ENCODE results near the gene DRD4. TPM values are rescaled to one million over a fixed set of nuclear protein-coding genes. Genes with fewer than 3 reads are reported as not detected.

DRD4 gene
- total and polyA plus RNA-seq, 7 donors, result 0.28 to 2.2 (median 0.41) TPM; not detected in 4

GRCh38 chr11:614623-615503 lies 22.2 kb upstream of the DRD4 start:
- peak; percentile 68 for DNase-seq
- Histone ChIP-seq H3K27ac (peak overlapping the region; percentile 82 to 95 (median 87)), H3K4me1 (peaks cover 0 to 33% (median 27%) of the 10 kb centered on the region in 4 donors), H3K27me3 (no peaks in the 10 kb centered on the region), H3K4me3 (peak overlapping the region; percentile 61 to 72 (median 66)), H3K9me3 (no peaks in the 10 kb centered on the region), H3K36me3 (peaks cover 21 to 51% (median 33%) of the 10 kb centered on the region in 4 donors)
- no peak for TF ChIP-seq CTCF (IDR thresholded peaks at IDR 0.05)
- no peak for TF ChIP-seq EP300 (IDR thresholded peaks at IDR 0.05)
- TF ChIP-seq POLR2AphosphoS5 (IDR thresholded peaks at IDR 0.05), result no peak
- TF ChIP-seq POLR2A (IDR thresholded peaks at IDR 0.05), result no peak
- intact Hi-C loops (cut with DNase I), result loop anchor here (5.0 kb wide), 1 partner anchor 38 kb away; the partner anchor contains the start of gene PHRF1
- WGBS, 2 donors, result 25 to 63% methylated on average over 68 of the region's 68 CpGs

GRCh38 chr11:615504-616319 lies 21.4 kb upstream of the DRD4 start, which contains the start of gene IRF7:
Gene IRF7, minus strand, starts transcription at chr11:615950. Its CDS starts 586 bp downstream, at chr11:615364.
- WGBS, 2 donors, result 2% methylated on average over 66 of the region's 66 CpGs
- H3K4me1 ChIP-seq, result peaks cover 0 to 33% (median 27%) of the 10 kb centered on the region in 4 donors
- DNase-seq, result peak; percentile 97
- H3K27me3 ChIP-seq, result no peaks in the 10 kb centered on the region
- H3K9me3 ChIP-seq, result no peaks in the 10 kb centered on the region
- H3K36me3 ChIP-seq, result peaks cover 13 to 43% (median 25%) of the 10 kb centered on the region in 4 donors
- peak; percentile 41 to 66 for TF ChIP-seq POLR2A (IDR thresholded peaks at IDR 0.05)
- peak; percentile 57 to 82 (median 78) for TF ChIP-seq POLR2AphosphoS5 (IDR thresholded peaks at IDR 0.05)
- TF ChIP-seq CTCF (IDR thresholded peaks at IDR 0.05), result no peak
- TF ChIP-seq EP300 (IDR thresholded peaks at IDR 0.05), result no peak
- intact Hi-C loops (cut with DNase I), result loop anchor here (5.0 kb wide), 1 partner anchor 38 kb away; the partner anchor contains the start of gene PHRF1
- H3K27ac ChIP-seq, result peak within 1 kb of the TSS; percentile 82 to 95 (median 87)
- peak within 1 kb of the TSS; percentile 61 to 72 (median 66) for H3K4me3 ChIP-seq

- TF ChIP-seq POLR2AphosphoS5 (IDR thresholded peaks at IDR 0.05), result no peak
- no peak for TF ChIP-seq EP300 (IDR thresholded peaks at IDR 0.05)
- TF ChIP-seq CTCF (IDR thresholded peaks at IDR 0.05), result no peak
- TF ChIP-seq POLR2A (IDR thresholded peaks at IDR 0.05), result no peak
- peaks cover 0 to 33% (median 27%) of the 10 kb centered on the region in 4 donors for H3K4me1 ChIP-seq
- peaks cover 6 to 34% (median 16%) of the 10 kb centered on the region in 4 donors for H3K36me3 ChIP-seq
- intact Hi-C loops (cut with DNase I), result loop anchor here (5.0 kb wide), 1 partner anchor 39 kb away; the partner anchor contains the start of gene PHRF1
- peak overlapping the region; percentile 82 to 95 (median 87) for H3K27ac ChIP-seq
- WGBS, 2 donors, result 73 to 76% methylated on average over 39 of the region's 39 CpGs
- H3K4me3 ChIP-seq, result peak overlapping the region in 3 of 4 donors; percentile 61 to 71 (median 62)
- DNase-seq, result peak; percentile 74
- H3K27me3 ChIP-seq, result no peaks in the 10 kb centered on the region
- H3K9me3 ChIP-seq, result no peaks in the 10 kb centered on the region
Measured at GRCh38 chr11:616320-617198, 20.5 kb upstream of the DRD4 start.

All from sigmoid colon (tissue), 7 donors.